Activated CD8-positive, alpha-beta T cell treated with anti-CD3 and anti-CD28 coated beads for 36 hours (primary cell): ENCODE results near the gene EFCAB6. TPM values are rescaled to one million over a fixed set of nuclear protein-coding genes. Genes with fewer than 3 reads are reported as not detected.

ENCODE experiments used
- ATAC-seq: fragments of 200-7000 bp; cut with Tn5 transposase; one replicate; pipeline ENCODE4 v1.10.0; 2021; ENCODE audit warnings: mild to moderate bottlenecking, moderate library complexity
- CTCF ChIA-PET: fragments of 350-600 bp; sonication (Branson Sonifier 250); formaldehyde crosslinking; loops from one replicate; lab custom pipeline; 2021; ENCODE audit warnings: antibody characterized with exemption; lab: Charles Lee
- POLR2A ChIA-PET: fragments of 350-600 bp; sonication (Branson Sonifier 250); formaldehyde crosslinking; loops from one replicate; lab custom pipeline; 2021; ENCODE audit warnings: antibody characterized with exemption; lab: Charles Lee
- DNase-seq: peaks from one replicate; pipeline ENCODE4 v3.0.0-alpha.2; 2020
- H3K27ac Mint-ChIP-seq: one replicate; pipeline ENCODE4 v1.8.0; 2021; ENCODE audit warnings: mild to moderate bottlenecking, mixed read lengths
- H3K27me3 Mint-ChIP-seq: one replicate; pipeline ENCODE4 v1.8.0; 2021; ENCODE audit warnings: mixed read lengths
- H3K36me3 Mint-ChIP-seq: one replicate; pipeline ENCODE4 v1.8.0; 2021; ENCODE audit warnings: low read depth, mixed read lengths
- H3K4me1 Mint-ChIP-seq: one replicate; pipeline ENCODE4 v1.8.0; 2021; ENCODE audit warnings: low read depth, mixed read lengths
- H3K4me3 Mint-ChIP-seq: one replicate; pipeline ENCODE4 v1.8.0; 2021; ENCODE audit warnings: mild to moderate bottlenecking, moderate library complexity, mixed read lengths
- H3K9me3 Mint-ChIP-seq: one replicate; pipeline ENCODE4 v1.8.0; 2021; ENCODE audit warnings: mixed read lengths
- intact Hi-C: fragments of 100-400 bp; cut with micrococcal nuclease; formaldehyde crosslinking; loops from one replicate; pipeline ENCODE4 v1.10.0; 2022
- total RNA-seq, 2 experiments: library from RNA; stranded (reverse); gene quantifications; one replicate each; pipeline ENCODE4 v1.2.3, GENCODE V29; 2021
- TF ChIP-seq, protein P1 (sequence below): fragments of 200-600 bp; IDR thresholded peaks from one replicate; pipeline ENCODE4 v1.8.0; 2022; ENCODE audit warnings: antibody characterized with exemption, mild to moderate bottlenecking

Gene EFCAB6
- total RNA-seq, 2 experiments from 2014 or later, result 0.16 to 0.29 TPM

DNA sequence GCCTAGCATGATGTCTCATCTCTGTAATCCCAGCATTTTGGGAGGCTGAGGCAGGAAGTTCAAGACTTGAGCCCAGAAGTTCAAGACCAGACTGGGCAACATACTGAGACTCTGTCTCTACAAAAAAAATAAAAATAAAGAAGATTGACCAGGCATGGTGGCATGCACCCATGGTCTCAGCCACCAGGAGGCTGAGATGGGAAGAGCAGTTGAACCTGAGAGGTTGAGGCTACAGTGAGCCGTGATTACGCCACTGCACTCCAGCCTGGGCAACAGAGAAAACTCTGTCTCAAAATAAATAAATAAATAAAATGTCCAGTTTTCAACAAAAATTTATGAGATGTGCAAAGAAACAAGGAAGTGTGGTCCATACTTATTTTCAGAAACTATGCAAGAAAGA lies 28.3 kb downstream of the EFCAB6 start:
- H3K27me3 Mint-ChIP-seq, result peaks cover 6% of the 10 kb centered on the region
- CTCF ChIA-PET, result interaction anchor here (1.0 kb wide), 1 partner anchor 48 kb away, joined by 3 read pairs; no protein-coding TSS in a partner anchor
- DNase-seq (no peak), ATAC-seq (no peak)
- H3K9me3 Mint-ChIP-seq, result no peaks in the 10 kb centered on the region
- no peaks in the 10 kb centered on the region for H3K36me3 Mint-ChIP-seq
- H3K4me3 Mint-ChIP-seq, result no peak overlapping the region
- no peak overlapping the region for H3K27ac Mint-ChIP-seq
- POLR2A ChIA-PET, result no interaction called here
- TF ChIP-seq, protein P1, sequence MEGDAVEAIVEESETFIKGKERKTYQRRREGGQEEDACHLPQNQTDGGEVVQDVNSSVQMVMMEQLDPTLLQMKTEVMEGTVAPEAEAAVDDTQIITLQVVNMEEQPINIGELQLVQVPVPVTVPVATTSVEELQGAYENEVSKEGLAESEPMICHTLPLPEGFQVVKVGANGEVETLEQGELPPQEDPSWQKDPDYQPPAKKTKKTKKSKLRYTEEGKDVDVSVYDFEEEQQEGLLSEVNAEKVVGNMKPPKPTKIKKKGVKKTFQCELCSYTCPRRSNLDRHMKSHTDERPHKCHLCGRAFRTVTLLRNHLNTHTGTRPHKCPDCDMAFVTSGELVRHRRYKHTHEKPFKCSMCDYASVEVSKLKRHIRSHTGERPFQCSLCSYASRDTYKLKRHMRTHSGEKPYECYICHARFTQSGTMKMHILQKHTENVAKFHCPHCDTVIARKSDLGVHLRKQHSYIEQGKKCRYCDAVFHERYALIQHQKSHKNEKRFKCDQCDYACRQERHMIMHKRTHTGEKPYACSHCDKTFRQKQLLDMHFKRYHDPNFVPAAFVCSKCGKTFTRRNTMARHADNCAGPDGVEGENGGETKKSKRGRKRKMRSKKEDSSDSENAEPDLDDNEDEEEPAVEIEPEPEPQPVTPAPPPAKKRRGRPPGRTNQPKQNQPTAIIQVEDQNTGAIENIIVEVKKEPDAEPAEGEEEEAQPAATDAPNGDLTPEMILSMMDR, result no peak
- no peaks in the 10 kb centered on the region for H3K4me1 Mint-ChIP-seq
- intact Hi-C loops, result no loop called here

DNA sequence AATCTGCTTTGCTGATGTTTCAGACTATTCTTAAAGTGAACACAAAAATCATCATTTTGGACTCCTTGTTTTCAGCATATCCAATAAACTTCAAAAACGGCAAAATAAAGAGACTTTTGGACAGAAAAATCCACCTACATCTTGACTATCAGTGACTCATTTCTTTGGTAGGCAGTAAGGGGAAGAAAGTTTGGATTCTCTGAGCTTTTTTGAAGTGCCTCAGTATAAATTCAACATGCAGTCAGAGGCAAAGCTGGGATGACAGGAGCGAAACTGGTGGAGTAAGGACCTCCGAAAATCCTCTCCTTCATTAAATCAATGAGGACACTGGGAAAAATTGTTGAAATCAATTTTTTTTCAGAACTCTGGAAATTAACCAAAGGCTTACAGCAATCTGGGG lies 29.7 kb downstream of the EFCAB6 start:
- TF ChIP-seq, protein P1, result no peak
- ATAC-seq (no peak), DNase-seq (no peak)
- Mint-ChIP-seq H3K4me3 (no peak overlapping the region), H3K36me3 (no peaks in the 10 kb centered on the region), H3K27ac (no peak overlapping the region), H3K9me3 (no peaks in the 10 kb centered on the region), H3K27me3 (peaks cover 6% of the 10 kb centered on the region), H3K4me1 (no peaks in the 10 kb centered on the region)
- intact Hi-C loops, result no loop called here
- ChIA-PET CTCF (no interaction called here), POLR2A (no interaction called here)

GRCh38 chr22:43777286-43777685 lies 34.8 kb downstream of the EFCAB6 start:
- ATAC-seq, result no peak
- Mint-ChIP-seq H3K27ac (no peak overlapping the region), H3K4me1 (no peaks in the 10 kb centered on the region), H3K9me3 (no peaks in the 10 kb centered on the region), H3K4me3 (no peak overlapping the region), H3K36me3 (no peaks in the 10 kb centered on the region), H3K27me3 (no peaks in the 10 kb centered on the region)
- CTCF ChIA-PET, result interaction anchor here (0.9 kb wide), 1 partner anchor 107 kb away, joined by 3 read pairs; no protein-coding TSS in a partner anchor
- TF ChIP-seq, protein P1, result no peak
- POLR2A ChIA-PET, result no interaction called here
- DNase-seq, result no peak
- intact Hi-C loops, result no loop called here

- TF ChIP-seq, protein P1, result no peak
- no peak for DNase-seq
- no peak for ATAC-seq
- POLR2A ChIA-PET, result no interaction called here
- Mint-ChIP-seq H3K4me1 (no peaks in the 10 kb centered on the region), H3K36me3 (no peaks in the 10 kb centered on the region), H3K9me3 (no peaks in the 10 kb centered on the region), H3K4me3 (no peak overlapping the region), H3K27ac (no peak overlapping the region), H3K27me3 (no peaks in the 10 kb centered on the region)
- intact Hi-C loops, result no loop called here
- CTCF ChIA-PET, result no interaction called here
Measured at GRCh38 chr22:43776081-43776670, 35.9 kb downstream of the EFCAB6 start.

DNA sequence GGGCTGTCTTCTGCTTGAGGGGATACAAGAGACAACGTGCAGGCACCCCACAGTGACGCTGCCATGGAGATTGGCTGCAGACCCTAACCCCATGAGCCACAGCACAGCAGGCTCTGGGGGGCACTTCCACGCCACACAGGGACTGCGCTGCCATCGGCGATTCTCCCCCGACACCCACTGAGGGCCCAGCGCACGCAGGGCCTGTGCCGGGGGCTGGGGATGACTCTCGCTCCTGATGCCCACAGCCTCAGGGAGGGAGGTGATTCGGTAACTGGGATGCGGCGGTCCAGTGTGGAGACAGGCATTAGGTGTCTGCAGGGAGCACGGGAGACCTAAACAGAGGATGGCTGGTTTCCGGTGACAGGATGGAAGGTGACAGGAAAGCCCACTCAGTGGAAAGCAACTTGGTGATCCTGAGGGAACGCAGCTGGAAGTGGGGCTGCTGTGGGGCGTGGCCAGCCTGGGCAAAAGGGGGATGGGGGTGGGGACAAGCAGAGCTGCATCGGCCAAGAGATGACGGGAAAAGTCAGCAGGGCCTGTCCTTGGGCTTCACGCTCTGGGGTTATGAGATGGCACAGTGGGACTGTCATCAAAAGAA lies 37.7 kb downstream of the EFCAB6 start:
- no peak overlapping the region for H3K4me3 Mint-ChIP-seq
- ChIA-PET CTCF (no interaction called here), POLR2A (no interaction called here)
- no peaks in the 10 kb centered on the region for H3K27me3 Mint-ChIP-seq
- TF ChIP-seq, protein P1, result no peak
- DNase-seq, result no peak
- no peak overlapping the region for H3K27ac Mint-ChIP-seq
- H3K4me1 Mint-ChIP-seq, result no peaks in the 10 kb centered on the region
- H3K36me3 Mint-ChIP-seq, result no peaks in the 10 kb centered on the region
- ATAC-seq, result no peak
- intact Hi-C loops, result no loop called here
- H3K9me3 Mint-ChIP-seq, result no peaks in the 10 kb centered on the region
